ENCODE results near the gene PPP1R1C. TPM values are rescaled to one million over a fixed set of nuclear protein-coding genes. Genes with fewer than 3 reads are reported as not detected.
A peak's percentile ranks its signal among the peaks of the same experiment; 100 is the strongest.

The PPP1R1C gene
- total RNA-seq, 1 donor from 2014 or later = 13.8 TPM

DNA sequence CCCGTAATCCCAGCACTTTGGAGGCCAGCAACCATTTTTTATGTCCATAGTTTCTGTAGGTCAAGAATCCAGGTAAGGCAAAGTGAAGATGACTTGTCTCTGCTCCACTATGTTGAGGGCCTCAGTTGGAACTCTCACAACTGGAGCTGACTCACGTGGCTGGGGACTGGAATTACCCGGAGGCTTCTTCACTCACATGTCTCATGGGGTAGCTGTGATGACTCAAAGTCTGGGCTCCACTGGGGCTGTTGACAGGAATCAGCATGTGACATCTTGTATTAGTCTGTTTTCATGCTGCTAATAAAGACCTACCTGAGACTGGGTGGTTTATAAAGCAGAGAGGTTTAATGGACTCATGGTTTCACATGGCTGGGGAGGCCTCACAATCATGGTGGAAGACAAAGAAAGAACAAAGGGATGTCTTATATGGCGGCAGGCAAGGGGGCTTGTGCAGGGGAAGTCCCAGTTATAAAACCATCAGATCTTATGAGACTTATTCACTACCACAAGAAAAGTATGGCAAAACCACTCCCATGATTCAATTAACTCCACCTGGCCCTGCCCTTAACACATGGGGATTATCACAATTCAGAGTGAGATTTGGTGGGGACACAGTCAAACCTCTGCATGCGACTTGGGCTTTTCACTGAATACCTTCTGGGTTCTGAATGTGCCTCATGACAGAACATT, 7.8 kb upstream of the PPP1R1C start:
- DNase-seq = no peak
- Mint-ChIP-seq H3K27me3 (ENCODE audit: unreplicated experiment) (no peaks in the 10 kb centered on the region), H3K27ac (ENCODE audit: unreplicated experiment) (no peak overlapping the region), H3K4me1 (ENCODE audit: low read depth, unreplicated experiment) (no peaks in the 10 kb centered on the region), H3K4me3 (ENCODE audit: unreplicated experiment) (no peak overlapping the region), H3K36me3 (ENCODE audit: unreplicated experiment) (no peaks in the 10 kb centered on the region), H3K9me3 (ENCODE audit: unreplicated experiment) (no peaks in the 10 kb centered on the region)
- TF ChIP-seq, protein P1, sequence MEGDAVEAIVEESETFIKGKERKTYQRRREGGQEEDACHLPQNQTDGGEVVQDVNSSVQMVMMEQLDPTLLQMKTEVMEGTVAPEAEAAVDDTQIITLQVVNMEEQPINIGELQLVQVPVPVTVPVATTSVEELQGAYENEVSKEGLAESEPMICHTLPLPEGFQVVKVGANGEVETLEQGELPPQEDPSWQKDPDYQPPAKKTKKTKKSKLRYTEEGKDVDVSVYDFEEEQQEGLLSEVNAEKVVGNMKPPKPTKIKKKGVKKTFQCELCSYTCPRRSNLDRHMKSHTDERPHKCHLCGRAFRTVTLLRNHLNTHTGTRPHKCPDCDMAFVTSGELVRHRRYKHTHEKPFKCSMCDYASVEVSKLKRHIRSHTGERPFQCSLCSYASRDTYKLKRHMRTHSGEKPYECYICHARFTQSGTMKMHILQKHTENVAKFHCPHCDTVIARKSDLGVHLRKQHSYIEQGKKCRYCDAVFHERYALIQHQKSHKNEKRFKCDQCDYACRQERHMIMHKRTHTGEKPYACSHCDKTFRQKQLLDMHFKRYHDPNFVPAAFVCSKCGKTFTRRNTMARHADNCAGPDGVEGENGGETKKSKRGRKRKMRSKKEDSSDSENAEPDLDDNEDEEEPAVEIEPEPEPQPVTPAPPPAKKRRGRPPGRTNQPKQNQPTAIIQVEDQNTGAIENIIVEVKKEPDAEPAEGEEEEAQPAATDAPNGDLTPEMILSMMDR (IDR thresholded peaks at IDR 0.05; ENCODE audit: partially characterized antibody, unreplicated experiment) = no peak

DNA sequence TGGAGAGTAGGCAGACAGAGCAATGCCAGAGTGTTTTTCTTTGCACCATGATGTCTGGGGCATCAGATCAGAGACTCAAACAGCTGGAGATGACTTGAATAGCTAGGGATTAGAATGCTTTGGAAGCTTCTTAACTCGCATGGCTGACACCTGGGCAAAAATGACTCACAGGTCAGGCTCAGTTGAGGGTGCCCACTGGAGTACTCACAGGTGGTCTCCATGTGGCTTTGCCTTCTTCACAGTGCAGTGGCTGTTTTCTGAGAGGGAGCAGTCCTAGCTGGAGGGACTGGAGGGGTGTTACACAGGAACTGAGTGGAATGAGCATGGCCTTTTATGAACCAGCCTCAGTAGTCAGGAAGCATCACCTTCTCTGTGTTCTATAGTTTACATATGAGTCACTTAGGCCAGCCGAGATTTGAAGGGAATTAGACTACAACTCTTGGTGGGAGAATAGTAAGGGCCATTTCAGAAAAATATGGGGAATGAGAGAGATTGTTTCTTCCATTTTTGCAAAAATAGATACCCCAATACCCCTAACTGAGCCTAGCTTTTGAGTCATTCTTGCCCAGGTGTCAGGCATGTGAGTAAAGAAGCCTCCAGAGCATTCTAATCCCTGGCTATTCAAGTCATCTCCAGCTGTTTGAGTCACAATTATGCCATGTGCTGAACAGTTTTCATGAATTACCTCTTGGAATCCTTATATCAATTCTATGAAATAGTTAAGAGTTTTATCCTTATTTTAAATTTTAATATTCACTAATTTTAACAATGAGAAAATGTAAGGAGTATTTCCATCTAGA, 7.1 kb upstream of the PPP1R1C start:
- H3K27ac Mint-ChIP-seq (ENCODE audit: unreplicated experiment) = no peak overlapping the region
- TF ChIP-seq, protein P1 (IDR thresholded peaks at IDR 0.05; ENCODE audit: partially characterized antibody, unreplicated experiment) = no peak
- H3K36me3 Mint-ChIP-seq (ENCODE audit: unreplicated experiment) = no peaks in the 10 kb centered on the region
- H3K4me1 Mint-ChIP-seq (ENCODE audit: low read depth, unreplicated experiment) = peaks cover under 1% of the 10 kb centered on the region
- H3K4me3 Mint-ChIP-seq (ENCODE audit: unreplicated experiment) = no peak overlapping the region
- H3K9me3 Mint-ChIP-seq (ENCODE audit: unreplicated experiment) = no peaks in the 10 kb centered on the region
- DNase-seq = no peak
- no peaks in the 10 kb centered on the region for H3K27me3 Mint-ChIP-seq (ENCODE audit: unreplicated experiment)

DNA sequence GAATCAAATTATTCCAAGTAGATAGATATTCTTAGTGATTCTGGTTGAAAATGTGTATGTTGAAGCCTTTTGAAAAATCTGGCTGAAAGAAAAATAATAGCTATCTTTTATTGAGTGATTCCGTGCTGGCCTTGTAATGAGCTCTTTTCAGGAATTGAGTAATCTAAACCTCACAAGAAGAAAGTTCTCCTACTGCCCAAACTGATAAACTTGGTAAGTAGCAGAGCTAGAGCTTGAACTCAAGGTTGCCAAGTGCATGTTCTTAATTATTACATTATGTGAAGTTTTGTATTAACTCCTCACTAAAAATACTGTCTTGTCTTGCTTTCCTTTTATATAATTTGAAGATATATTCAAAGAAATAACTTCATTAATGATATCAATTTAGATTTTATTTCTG, 1.6 kb upstream of the PPP1R1C start:
- no peaks in the 10 kb centered on the region for H3K36me3 Mint-ChIP-seq (ENCODE audit: unreplicated experiment)

DNA sequence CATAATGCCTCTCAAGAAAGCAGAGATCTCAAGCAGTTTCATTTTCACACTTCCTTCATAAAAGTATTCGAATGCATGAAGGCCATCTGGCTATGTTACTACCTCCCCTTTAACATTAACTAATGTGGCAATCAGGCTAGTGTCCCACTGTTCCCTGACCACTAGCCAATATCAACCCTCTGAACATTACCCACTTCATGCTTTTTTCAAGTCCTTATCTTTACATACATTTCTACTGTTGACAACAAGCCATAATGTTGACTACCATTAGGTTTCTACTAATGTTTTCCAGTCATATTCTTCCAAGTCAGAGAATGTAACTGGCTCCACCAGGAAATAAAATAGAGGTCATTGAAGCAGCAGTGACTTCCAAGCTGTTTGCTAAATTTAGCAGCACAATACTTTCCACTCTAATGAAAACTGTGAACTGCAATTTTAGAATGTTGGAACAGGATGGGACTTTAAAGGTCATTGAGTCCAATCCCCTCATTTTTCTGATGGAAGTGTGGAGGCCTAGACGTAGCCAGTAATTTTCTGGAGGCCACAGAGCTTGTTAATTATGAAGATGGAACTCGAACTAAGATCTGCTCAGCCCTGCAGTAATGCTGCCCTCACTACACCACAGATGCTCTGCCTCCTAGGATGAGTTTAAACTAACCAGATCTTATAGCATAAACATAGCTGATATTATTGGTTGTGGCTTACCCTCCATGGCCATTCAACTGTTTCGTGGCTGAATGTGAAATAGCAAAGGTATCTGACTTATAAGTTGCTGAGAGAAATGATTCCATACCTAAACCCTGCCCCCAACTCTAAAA, 630 bp upstream of the PPP1R1C start:
- no peaks in the 10 kb centered on the region for H3K9me3 Mint-ChIP-seq (ENCODE audit: unreplicated experiment)
- no peak for DNase-seq
- peak overlapping the region; percentile 91 for H3K27ac Mint-ChIP-seq (ENCODE audit: unreplicated experiment)

More for the DNA sequence above, 1.6 kb upstream of the PPP1R1C start:
- no peaks in the 10 kb centered on the region for H3K27me3 Mint-ChIP-seq (ENCODE audit: unreplicated experiment)
- TF ChIP-seq, protein P1 (IDR thresholded peaks at IDR 0.05; ENCODE audit: partially characterized antibody, unreplicated experiment) = no peak
- H3K9me3 Mint-ChIP-seq (ENCODE audit: unreplicated experiment) = no peaks in the 10 kb centered on the region
- peaks cover 21% of the 10 kb centered on the region for H3K4me1 Mint-ChIP-seq (ENCODE audit: low read depth, unreplicated experiment)
- no peak overlapping the region for H3K27ac Mint-ChIP-seq (ENCODE audit: unreplicated experiment)
- H3K4me3 Mint-ChIP-seq (ENCODE audit: unreplicated experiment) = no peak overlapping the region
- DNase-seq = no peak

More for the DNA sequence above, 630 bp upstream of the PPP1R1C start:
- TF ChIP-seq, protein P1 (IDR thresholded peaks at IDR 0.05; ENCODE audit: partially characterized antibody, unreplicated experiment) = no peak
- H3K36me3 Mint-ChIP-seq (ENCODE audit: unreplicated experiment) = no peaks in the 10 kb centered on the region
- H3K4me1 Mint-ChIP-seq (ENCODE audit: low read depth, unreplicated experiment) = peaks cover 21% of the 10 kb centered on the region
- H3K27me3 Mint-ChIP-seq (ENCODE audit: unreplicated experiment) = no peaks in the 10 kb centered on the region
- H3K4me3 Mint-ChIP-seq (ENCODE audit: unreplicated experiment) = peak overlapping the region; percentile 68
